Esophagus muscularis mucosa (tissue), 2 donors: ENCODE measurements around the gene GRIN3B.

ENCODE experiments used
- EP300 ChIP-seq: sonication (generic); formaldehyde crosslinking; IDR thresholded peaks from one replicate; pipeline ENCODE4 v1.6.1; 2017; ENCODE audit warnings: antibody characterized with exemption
- POLR2A ChIP-seq: fragments of 450-650 bp; IDR thresholded peaks from one replicate; pipeline ENCODE4 v1.6.1; 2017; ENCODE audit warnings: antibody characterized with exemption, moderate library complexity, mild to moderate bottlenecking, low read depth

DNA sequence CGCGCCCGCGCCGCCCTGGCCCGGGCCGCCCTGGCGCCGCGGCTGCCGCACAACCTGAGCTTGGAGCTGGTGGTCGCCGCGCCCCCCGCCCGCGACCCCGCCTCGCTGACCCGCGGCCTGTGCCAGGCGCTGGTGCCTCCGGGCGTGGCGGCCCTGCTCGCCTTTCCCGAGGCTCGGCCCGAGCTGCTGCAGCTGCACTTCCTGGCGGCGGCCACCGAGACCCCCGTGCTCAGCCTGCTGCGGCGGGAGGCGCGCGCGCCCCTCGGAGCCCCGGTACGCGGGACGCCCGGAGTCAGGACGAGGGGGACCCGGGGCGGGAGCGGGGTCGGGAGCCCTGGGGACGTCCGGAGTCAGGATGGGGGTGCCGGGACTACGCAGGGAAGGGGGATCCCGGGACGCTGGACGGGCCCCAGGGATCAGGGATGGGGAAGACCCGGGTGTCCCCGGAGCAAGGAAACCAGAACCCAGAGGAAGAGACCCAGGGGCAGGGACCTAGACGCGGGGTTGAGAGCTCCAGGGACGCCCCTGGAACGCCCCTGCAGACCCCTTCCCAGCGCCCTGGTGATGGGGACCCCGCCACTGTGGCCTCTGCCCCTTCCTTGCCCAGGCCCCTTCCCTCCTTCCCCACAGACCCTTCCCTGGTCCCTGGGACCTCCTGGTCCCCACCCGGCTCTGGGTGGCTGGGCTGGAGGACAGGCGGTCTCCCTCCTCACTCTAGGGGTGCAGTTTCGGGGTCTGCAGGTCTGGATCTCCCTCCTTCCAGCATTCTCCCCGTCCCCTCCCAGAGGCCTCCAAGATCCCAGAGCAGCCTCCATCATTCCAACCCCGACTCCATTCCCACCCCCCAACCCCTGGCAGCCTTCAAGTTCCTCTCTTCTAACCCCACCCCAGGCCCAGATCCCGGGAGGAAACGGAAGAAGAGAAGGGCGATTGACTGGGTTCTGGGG is 645 bp downstream of the GRIN3B start:
- TF ChIP-seq EP300, result no peak
- TF ChIP-seq POLR2A, result no peak
